RWPE2 (cell line): ENCODE results near the gene EFCAB5.

ENCODE experiments used
- ATAC-seq: fragments of 200-7000 bp; cut with Tn5 transposase; 3 replicates; pipeline ENCODE4 v1.9.1; 2021; ENCODE audit warnings: low read depth
- DNase-seq: peaks from one replicate; pipeline ENCODE4 v3.0.0-alpha.2; 2020; ENCODE audit warnings: low spot score
- H3K27ac ChIP-seq: fragments of 450-650 bp; 2 replicates; pipeline ENCODE4 v1.5.1; 2017; ENCODE audit warnings: mild to moderate bottlenecking; ENCODE audit not compliant: poor library complexity, severe bottlenecking
- H3K27me3 ChIP-seq: fragments of 250-450 bp; sonication (Bioruptor Pico); 2 replicates; pipeline ENCODE4 v1.5.1; 2021; ENCODE audit warnings: mild to moderate bottlenecking, moderate library complexity; ENCODE audit not compliant: insufficient read depth, poor library complexity, severe bottlenecking
- H3K36me3 ChIP-seq: fragments of 250-450 bp; sonication (Bioruptor Pico); 2 replicates; pipeline ENCODE4 v1.5.1; 2020; ENCODE audit warnings: low read depth, mild to moderate bottlenecking, moderate library complexity
- H3K4me1 ChIP-seq: fragments of 250-450 bp; sonication (Bioruptor Pico); 2 replicates; pipeline ENCODE4 v1.5.1; 2021; ENCODE audit warnings: mild to moderate bottlenecking, moderate library complexity; ENCODE audit not compliant: insufficient read depth, poor library complexity, severe bottlenecking
- H3K4me3 ChIP-seq: fragments of 250-450 bp; sonication (Bioruptor Pico); 2 replicates; pipeline ENCODE4 v1.5.1; 2021; ENCODE audit warnings: mild to moderate bottlenecking, moderate library complexity; ENCODE audit not compliant: severe bottlenecking
- H3K9me3 ChIP-seq: fragments of 250-450 bp; sonication (Bioruptor Pico); 2 replicates; pipeline ENCODE4 v1.5.1; 2021; ENCODE audit warnings: mild to moderate bottlenecking, moderate library complexity; ENCODE audit not compliant: severe bottlenecking
- CTCF ChIP-seq: fragments of 450-650 bp; IDR thresholded peaks from one replicate; pipeline ENCODE4 v1.5.1; 2017; ENCODE audit warnings: mild to moderate bottlenecking, moderate library complexity; ENCODE audit not compliant: poor library complexity, severe bottlenecking

The EFCAB5 gene

DNA sequence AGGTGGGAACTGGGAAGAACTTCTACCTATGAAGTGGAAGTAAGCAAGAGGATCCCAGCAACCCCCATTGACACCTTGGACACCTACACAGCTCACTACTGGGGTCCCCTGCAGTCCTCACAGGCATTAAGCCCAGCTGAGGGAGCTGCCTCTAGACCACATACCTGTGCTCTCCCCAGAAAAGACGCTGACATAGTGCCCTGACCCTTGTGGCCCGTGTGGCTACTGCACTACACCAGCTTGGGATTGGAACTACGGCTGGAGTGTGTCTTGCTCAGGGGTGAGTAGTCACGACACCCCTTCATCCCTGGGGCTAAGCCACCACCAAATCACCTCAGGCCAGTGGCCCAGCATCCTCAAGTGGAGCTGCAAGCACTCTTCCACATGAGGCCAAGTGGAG is 120.9 kb downstream of the EFCAB5 start:
- no peak for TF ChIP-seq CTCF
- no peak overlapping the region for H3K4me3 ChIP-seq
- H3K27ac ChIP-seq = no peak overlapping the region
- H3K36me3 ChIP-seq = no peaks in the 10 kb centered on the region
- no peaks in the 10 kb centered on the region for H3K4me1 ChIP-seq
- H3K27me3 ChIP-seq = peaks cover 11% of the 10 kb centered on the region
- DNase-seq = no peak
- no peak for ATAC-seq
- H3K9me3 ChIP-seq = peaks cover 7% of the 10 kb centered on the region

GRCh38 chr17:30064738-30065137 is 123.3 kb downstream of the EFCAB5 start:
- Histone ChIP-seq H3K4me3 (no peak overlapping the region), H3K27ac (no peak overlapping the region), H3K36me3 (no peaks in the 10 kb centered on the region), H3K27me3 (peaks cover 6% of the 10 kb centered on the region), H3K9me3 (peaks cover 7% of the 10 kb centered on the region), H3K4me1 (no peaks in the 10 kb centered on the region)
- DNase-seq = no peak
- no peak for TF ChIP-seq CTCF
- ATAC-seq = no peak

GRCh38 chr17:30068465-30068864 is 127.0 kb downstream of the EFCAB5 start:
- Histone ChIP-seq H3K27ac (no peak overlapping the region), H3K4me1 (no peaks in the 10 kb centered on the region), H3K9me3 (peaks cover 7% of the 10 kb centered on the region), H3K4me3 (no peak overlapping the region), H3K27me3 (peaks cover 10% of the 10 kb centered on the region), H3K36me3 (no peaks in the 10 kb centered on the region)
- DNase-seq (no peak), ATAC-seq (no peak)
- no peak for TF ChIP-seq CTCF

GRCh38 chr17:30074254-30074653 is 132.8 kb downstream of the EFCAB5 start:
- DNase-seq (no peak), ATAC-seq (no peak)
- Histone ChIP-seq H3K4me1 (no peaks in the 10 kb centered on the region), H3K9me3 (no peaks in the 10 kb centered on the region), H3K36me3 (no peaks in the 10 kb centered on the region), H3K27me3 (peaks cover 31% of the 10 kb centered on the region), H3K27ac (no peak overlapping the region), H3K4me3 (no peak overlapping the region)
- no peak for TF ChIP-seq CTCF

- DNase-seq (no peak), ATAC-seq (no peak)
- Histone ChIP-seq H3K4me1 (no peaks in the 10 kb centered on the region), H3K27me3 (peaks cover 31% of the 10 kb centered on the region), H3K36me3 (no peaks in the 10 kb centered on the region), H3K9me3 (no peaks in the 10 kb centered on the region), H3K27ac (no peak overlapping the region), H3K4me3 (no peak overlapping the region)
- TF ChIP-seq CTCF = no peak
Observed at GRCh38 chr17:30074730-30075129, 133.3 kb downstream of the EFCAB5 start.
